Fibroblast of lung (primary cell): ENCODE data around the gene ALDH4A1.
"Not testable (repeated sequence)": the region's sequence is repeated elsewhere in the genome, so short reads cannot be mapped to it uniquely, and the experiment has no call there.

Experiments used
- CTCF ChIP-seq, 2 donors: IDR thresholded peaks in 1 of 2; conservative IDR thresholded peaks in 1 of 2; 1 replicate in 1 of 2; 2 replicates in 1 of 2; pipeline ENCODE4 v1.5.1; 2011 to 2012; ENCODE audit warnings: low read length in 2 of 2, control low read depth in 1 of 2, inconsistent platforms in 1 of 2, low read depth in 1 of 2, mild to moderate bottlenecking in 1 of 2
- EZH2 ChIP-seq: IDR thresholded peaks from 2 replicates; pipeline ENCODE4 v1.5.1; 2012; ENCODE audit warnings: low read length, control low read depth, mild to moderate bottlenecking; ENCODE audit errors: missing control alignments

GRCh38 chr1:18891858-18892257, 10.5 kb downstream of the ALDH4A1 start:
- not testable (repeated sequence) for TF ChIP-seq CTCF (conservative IDR thresholded peaks at IDR 0.05 in 1 of 2, IDR thresholded peaks at IDR 0.05 in 1 of 2; ENCODE audit: low read depth in 1 of 2, low read length in 2 of 2); EZH2
